HG03280 (cell line): Measurements from ENCODE around the gene IQGAP2.
"Not testable (repeated sequence)": the region's sequence is repeated elsewhere in the genome, so short reads cannot be mapped to it uniquely, and the experiment has no call there.

Experiments used
- ATAC-seq: cut with Tn5 transposase; IDR thresholded peaks from one replicate; pipeline ENCODE4 v1.9.1; 2021; ENCODE audit warnings: mild to moderate bottlenecking, moderate library complexity; ENCODE audit not compliant: unreplicated experiment

Gene IQGAP2

DNA sequence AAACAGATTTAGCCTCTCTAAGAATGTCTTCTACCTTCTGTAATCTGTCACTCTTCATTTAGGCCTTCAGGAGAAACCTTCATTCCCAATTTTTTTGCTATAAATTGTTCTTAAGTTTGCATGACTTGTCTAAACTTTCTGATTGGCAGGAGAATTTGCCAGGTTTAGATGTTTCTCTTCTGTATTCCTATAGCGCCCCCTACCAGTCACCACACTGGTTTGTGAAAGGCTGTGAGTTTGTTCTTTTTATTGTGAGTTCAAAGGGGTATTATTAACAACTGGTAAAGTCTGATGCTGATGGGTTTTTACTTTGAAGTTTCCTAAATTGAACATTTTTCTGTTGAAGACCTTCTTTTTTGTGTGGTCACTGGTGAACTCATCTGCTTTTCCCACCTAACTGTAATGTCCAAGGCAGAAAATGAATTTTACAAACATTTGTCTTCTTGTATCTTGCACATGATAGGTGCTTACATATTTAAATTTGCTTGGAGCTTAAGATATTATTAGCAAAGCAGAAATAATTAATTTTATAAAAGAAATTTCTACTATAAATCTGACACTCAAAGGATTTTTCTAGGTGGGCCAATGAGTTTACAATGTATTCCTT, 238.5 kb downstream of the IQGAP2 start:
- ATAC-seq: no peak

DNA sequence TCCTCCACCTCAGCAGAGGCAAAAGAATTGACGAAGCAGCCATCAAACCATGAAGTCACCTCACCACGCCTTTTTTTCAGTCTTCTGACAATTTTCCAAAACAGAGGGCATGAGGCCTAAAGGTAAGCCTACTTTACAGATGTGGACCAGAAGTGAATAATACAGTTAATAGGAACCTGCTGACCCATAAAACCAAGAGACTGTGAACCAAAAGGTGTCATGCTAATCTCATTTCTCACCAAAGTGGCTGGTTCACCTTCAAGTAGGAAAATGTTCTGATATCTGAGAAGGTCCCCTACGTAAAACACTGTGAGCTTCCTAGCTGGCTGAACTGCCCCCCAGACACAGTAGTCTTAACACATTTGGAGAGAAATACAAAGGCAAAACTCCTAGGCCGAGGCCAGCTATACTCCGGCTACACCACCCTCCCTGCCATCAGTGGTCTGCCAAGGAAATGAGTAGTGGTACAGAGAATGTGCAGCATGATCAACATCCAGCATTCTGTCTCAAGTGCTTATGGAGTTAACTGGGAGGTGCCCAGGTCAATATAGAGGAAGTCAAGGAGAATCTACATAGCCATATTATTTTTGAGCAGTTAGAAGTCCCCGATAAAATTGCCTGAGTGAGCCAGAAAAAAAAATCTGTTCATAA, 239.4 kb downstream of the IQGAP2 start:
- ATAC-seq: no peak

DNA sequence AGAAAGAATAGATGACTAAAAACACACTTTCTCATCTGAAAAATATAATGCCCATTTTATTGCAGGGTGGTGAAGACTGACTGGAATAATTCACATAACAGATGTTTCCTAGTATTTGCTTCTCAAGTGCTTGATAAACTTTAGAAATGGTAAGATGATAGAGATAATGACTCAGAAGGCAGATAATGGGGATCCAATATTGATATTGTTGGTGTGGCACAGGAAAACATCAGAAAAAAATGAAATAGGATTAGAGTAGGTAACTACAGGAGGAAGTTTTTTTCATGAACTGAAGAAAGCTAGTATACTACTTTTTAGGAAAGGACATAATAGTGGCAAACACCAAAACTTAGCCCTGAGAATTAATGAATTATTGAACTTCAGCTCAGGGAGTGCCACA, 240.3 kb downstream of the IQGAP2 start:
- no peak for ATAC-seq

DNA sequence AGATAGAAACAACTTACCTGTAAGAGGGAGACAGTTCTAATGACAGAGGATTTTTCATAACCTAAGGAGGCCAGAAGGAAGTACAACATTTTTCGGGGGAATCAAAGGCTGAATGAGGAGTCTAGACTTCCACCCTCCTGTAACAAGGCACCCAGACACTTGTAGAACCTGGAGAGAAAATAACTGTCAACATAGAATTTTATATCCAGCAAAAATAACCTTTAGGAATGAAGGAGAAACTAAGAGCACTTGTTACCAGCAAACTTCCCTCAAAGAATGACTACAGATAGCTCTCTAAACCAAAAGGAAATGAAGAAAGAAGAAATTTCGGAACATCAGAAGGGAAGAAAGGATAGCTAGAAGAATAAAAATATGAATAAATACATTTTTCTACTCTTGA, 246.1 kb downstream of the IQGAP2 start:
- no peak for ATAC-seq

DNA sequence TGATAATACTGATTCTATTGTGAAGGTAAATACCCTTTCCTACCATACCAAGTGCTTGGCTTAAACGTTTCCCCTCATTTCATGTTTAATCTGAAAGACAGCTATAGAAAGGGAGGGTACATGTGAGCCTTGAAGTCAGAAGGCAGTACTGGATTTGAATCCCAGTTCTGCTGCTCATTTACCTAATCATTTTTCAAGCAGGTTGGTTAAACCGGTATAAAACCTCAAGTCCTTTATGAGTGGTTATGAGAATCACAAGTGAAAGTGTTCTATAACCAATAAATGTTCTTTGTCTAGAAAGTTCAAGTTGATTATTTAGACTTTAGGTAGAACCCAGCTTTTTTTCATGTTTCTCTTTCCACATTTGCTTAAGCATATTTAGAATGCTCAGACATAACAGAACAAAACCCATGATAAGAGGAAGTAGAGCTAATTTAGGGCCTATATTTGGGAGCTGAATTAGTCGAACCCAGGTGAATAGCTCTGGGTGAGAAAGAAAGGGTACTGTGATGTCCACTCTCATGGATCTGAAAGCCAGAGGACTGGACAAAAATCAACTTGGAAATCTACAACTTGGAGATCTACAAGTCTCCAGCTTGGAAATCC, 249.8 kb downstream of the IQGAP2 start:
- no peak for ATAC-seq

DNA sequence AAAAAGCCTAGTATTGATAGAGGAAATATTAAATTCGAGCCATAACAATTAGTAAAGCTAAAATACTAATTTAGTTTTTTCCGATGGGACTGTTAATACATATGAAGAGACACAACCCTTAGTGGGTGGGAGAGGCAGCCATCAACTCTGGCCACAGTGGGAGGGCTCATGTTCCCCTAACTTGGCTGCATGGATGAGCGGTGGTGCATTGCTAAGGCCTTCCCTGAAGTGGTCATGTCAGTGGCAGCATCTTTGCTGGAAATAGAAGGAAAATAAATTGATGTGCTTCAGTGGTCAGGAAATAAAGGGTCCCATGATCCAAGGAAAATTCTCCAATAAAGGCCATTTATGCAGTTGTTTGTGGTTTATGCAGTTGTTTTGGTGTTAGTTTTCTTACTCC, 254.0 kb downstream of the IQGAP2 start:
- ATAC-seq: no peak

DNA sequence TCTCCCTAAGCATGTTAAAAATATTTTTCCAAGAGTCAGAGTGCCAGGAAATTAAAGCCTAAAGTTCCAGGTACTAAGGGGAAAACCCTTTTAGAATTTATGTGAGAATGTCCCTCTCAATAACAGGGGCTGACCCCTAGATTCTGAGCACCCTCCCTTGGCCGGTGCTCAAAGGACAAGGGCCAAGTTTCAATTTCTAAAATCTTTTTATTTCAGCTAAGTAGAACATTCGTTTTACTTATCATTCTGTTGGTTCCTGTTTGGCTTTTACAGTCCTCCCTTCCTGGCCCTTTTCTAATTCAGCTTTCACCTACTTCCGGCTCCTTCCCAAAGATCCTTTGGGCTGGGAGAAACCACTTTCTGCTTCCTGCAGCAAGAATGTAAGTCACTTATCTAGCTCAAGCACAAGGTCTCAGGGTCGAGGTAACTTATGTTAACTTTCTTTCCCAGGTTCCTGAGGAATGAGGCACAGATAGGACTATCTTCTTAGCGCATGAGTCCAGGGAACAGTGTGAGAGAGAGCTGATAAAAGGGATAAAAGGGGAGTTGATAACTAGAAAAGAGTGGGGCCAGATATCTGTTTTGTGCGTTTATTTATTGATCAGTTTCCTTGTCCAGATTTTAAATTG, 254.7 kb downstream of the IQGAP2 start:
- ATAC-seq: no peak

DNA sequence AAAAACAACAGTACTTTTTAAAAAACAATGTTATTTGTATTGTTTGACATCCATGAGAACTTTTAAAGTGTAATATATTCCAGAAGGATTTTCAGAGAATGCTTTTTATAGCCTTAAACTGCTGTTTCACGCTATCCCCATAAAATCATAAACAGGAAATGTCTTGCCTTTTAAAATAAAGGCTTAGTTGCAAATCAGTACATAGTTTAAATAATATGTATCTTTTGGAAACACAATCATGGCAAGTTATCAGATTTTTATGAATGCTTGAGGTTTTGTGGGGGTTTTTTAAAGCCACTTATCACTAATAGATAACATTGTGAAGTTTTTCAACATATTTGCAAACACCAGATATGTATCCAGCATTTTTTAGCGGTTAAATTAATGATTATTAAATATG, 257.3 kb downstream of the IQGAP2 start:
- no peak for ATAC-seq

DNA sequence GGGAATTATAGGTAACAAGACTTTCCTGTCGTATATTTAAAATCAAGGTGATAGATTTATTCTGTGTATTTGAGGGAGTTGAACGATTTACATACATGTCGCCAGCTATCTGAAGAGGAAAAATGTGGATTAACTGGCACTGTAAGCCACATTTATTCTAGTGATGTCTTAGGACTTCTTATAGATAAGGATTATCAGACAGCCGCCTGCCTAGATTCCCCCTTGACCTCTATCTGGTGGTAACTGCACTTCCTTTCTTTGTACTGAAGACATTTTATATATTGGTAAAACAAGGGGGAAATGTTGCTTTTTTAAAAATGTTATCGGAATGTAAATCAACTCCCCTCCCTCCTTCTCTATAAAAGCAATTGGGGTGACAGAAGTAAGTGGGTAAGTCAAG, 259.4 kb downstream of the IQGAP2 start:
- ATAC-seq: no peak

DNA sequence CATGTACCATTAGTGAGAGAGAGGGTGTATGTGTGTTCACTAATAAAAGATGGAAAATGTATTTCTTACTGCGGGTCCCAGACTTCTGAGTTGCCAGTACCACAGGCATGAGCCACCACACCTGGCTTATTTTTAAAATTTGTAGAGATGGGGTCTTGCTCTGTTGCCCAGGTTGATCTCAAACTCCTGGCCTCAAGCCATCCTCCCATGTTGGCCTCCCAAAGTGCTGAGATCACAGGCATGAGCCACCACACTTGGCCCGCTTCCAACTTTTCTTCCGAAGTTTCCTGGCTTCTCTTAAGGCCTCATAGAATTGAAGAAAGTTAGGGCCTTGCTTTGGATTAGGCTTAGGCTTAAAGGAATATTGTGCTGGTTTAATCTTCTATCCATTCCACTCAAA, 260.5 kb downstream of the IQGAP2 start:
- ATAC-seq: no peak

DNA sequence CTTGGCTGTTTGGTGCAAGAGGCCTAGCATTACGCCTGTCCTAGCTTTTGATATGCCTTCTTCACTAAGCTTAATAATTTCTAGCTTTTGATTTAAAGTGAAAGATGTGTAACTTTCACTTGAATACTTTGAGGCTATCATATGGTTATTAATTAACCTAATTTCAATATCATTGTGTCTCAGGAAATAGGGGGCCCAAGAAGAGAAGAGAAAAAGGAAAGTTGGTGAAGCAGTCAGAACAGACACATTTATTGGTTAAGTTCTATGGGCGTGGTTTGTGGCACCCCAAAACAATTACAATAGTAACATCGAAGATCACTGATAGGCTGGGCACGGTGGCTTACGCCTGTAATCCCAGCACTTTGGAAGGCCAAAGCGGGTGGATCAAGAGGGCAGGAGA, 261.0 kb downstream of the IQGAP2 start:
- ATAC-seq: no peak

DNA sequence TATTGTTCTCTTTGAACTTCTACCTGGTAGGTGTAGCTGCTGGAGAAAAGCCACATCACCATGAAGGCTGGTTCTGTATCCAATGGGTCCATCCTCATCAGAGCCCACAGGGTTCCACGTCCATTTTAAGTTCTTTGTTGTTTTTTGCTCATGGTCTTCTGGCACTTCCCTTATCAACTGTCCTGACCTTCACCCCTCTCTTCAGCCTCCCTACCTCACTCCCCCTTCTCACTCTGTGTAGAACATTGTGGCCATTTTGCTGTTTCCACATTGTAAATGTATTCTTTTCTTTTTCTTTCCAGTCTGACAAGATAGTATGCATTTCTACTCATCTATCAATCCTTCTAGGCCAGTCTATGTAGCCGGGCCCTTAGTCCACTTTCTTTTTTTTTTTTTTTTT, 264.4 kb downstream of the IQGAP2 start:
- no peak for ATAC-seq

DNA sequence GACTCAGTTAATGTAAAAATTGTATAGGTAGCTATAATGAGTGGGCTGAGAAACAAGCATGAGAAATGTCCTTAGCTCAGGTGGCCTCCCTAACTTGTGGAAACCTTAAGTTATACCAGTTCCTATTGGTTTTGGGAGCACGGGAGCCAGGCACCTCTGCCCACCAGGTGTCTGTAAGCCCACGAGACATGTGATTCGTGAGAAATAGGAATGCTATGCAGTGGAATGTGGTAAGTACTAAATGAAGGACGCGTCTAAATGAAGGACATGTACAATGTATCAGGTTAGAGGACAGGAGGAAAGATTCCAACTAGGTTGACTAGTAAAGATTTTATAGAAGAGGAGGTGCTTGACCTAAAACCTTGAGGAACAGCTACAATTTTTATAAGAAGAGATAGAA, 266.2 kb downstream of the IQGAP2 start:
- no peak for ATAC-seq

DNA sequence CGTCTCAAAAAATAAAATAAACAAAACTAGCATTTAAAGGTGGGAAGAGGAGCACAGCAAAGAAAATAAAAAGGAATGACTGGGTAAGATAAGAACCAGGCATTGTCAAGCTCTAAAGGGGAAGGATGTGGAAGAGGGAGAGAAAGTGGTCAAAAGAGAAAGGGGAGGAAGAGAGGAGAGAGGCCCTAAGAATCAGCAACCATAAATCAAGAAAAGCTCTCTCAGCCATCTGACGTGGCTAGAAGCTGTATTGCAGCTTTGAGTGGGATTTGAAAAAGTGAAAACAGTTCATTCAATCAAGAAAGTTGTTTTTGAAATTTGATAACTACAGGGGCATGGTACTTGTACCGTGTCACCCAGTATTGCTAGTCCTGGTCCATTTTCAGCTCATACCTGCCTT, 267.4 kb downstream of the IQGAP2 start:
- no peak for ATAC-seq

DNA sequence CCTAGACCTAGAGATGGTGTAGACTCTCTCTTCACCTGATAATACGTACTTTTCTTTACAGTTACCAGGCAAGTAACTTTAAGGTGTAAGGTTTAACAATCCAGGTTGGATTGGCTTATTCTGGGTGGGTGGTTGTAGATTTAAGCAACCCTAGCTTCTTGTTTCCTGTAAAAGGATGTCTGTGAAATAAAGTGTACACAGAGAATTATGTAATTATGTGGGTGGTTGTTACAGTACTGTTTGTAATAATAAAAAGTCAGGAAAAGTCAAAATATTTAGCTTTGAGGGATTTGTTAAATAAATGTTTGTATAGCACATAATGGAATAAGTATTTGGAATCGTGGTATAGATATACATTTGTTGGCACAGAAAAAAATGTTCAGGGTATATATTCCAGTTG, 269.2 kb downstream of the IQGAP2 start:
- no peak for ATAC-seq

DNA sequence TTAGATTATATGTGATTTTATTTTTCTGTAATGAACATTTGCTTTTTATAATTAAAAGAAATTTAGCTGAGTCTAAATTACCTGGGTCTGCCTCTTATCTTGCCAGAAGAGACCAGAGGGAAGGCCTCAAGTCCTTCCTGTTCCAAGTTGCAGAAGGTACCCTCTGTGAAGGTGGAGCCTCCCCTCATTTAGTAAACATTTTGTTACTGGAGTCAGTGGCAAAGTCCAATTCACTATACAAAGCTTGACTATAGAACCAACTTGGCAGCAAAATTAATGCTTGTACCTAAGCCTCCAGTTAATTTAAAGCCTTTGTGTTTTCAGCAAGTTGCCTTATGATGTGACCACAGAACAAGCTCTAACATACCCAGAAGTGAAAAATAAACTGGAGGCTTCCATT, 270.0 kb downstream of the IQGAP2 start:
- ATAC-seq: no peak

DNA sequence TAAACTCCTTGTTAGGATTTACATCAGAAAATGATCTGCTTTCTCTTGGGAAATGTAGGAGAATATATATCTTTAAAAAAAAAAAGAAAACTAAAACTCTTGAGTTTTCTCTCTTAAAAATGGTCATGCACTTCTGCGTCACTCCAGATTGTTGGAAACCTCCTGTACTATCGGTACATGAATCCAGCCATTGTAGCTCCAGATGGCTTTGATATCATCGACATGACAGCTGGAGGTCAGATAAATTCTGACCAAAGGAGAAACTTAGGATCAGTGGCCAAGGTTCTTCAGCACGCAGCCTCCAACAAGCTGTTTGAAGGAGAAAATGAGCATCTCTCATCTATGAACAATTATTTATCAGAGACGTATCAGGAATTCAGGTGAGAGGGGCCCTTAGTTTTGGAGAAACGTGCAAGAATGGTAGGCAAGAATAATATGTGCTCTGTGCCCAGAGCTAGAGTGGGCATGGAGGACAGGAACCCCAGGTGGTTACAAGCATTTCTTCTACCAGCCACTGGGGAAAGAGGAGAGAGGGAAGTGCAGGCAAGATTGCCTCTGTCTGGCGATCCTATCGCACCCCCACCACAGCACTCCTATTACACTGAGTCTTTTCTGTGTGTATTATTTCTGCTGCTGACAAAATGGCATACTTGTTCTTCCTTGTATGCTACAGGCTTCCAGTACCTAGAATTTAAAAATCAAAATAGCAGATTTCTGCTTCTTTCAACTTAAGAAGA, 271.4 kb downstream of the IQGAP2 start:
- no peak for ATAC-seq

DNA sequence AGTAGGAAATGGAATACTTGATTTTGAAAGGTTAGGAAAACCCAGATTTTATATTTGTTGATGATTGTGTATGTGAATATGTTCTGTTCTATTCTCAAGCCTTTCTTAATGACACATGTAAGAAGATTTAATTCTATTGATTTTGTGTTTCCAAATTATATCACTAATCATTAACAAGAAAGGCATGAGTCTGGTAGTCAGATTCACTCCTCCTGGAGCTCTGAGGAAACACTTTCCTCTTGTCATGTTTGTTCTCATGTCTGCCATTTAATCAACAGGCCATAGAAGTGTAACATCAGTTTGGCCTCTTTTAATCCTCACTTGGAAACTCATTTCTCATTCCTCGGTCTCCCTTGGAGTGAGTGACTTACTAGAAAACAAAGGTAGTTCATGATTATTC, 272.3 kb downstream of the IQGAP2 start:
- no peak for ATAC-seq

DNA sequence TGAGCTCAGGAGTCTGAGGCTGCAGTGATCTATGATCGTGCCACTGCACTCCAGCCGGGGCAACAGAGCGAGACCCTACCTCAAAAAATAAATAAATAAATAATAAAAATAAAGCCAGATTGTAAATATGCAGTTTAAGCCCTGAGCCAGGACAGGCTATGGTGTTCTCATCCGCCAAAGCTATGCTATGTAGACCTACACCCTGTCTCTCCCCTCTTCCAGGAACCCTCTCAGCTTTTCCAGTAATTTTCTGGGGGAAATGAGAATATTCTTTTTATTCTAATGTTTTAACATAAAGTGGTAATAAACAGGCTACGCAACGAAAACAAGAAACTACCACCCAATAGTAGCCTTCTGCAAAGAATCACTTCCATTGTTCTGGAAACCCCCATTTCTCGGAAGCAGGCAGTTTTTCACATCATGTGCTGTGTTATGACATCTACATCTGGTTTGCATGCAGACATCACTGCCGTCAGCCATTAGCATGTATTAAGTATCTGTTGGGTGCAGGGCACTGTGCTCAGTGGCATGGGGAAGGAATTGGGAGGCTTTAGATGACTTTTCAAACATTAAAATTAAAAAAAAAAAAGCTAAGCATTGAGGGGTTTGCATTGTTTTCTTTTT, 274.9 kb downstream of the IQGAP2 start:
- no peak for ATAC-seq

DNA sequence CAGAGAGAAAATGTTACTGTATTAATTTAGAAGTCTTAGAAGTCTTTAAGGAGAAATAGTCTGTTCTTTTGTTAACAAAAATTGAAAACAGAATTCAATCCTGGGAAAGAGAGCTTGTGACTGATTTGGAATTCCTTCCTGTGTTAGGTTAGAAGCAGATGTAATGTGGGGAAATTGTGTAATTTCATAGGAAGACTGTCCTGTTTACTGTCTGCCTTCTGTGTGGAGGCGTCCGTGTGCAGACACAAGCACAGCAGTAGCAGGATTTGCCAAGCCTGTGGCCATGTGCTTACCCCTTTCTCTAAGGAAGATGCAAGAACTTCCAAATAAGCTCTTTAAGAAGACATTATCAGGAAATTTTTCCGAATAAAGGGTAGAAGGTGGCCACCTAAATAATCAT, 276.1 kb downstream of the IQGAP2 start:
- no peak for ATAC-seq

DNA sequence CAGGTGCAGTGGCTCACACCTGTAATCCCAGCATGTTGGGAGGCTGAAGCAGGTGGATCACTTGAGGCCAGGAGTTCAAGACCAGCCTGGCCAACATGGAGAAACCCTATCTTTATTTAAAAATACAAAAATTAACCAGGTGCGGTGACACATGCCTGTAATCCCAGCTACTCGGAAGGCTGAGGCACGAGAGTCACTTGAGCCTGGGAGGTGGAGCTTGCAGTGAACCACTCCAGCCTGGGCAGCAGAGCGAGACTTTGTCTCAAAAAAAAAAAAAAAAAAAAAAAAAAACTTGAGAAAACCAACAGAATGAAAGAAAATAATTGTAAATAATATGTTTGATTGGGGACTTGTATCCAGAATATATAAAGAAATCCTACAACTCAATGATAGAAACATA, 277.7 kb downstream of the IQGAP2 start:
- not testable (repeated sequence) for ATAC-seq
